ENCODE measurements around the gene TSEN34.

DNA sequence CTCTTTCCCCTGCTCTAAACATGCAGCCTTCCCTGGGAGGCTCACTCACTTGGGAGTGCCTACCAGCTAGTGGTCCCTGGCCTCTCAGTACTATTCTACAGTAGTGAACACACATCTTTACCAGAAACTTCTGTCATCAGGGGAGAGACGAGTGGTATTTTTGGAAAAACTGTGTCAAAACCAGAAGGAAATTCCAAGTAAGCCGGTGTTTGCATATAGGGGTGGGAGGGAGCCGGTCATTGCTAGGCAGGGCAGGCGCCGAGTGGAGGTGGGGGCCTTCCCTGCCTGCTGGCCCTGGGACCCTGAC is 16.5 kb downstream of the TSEN34 start:
- TF ChIP-seq, protein P1, sequence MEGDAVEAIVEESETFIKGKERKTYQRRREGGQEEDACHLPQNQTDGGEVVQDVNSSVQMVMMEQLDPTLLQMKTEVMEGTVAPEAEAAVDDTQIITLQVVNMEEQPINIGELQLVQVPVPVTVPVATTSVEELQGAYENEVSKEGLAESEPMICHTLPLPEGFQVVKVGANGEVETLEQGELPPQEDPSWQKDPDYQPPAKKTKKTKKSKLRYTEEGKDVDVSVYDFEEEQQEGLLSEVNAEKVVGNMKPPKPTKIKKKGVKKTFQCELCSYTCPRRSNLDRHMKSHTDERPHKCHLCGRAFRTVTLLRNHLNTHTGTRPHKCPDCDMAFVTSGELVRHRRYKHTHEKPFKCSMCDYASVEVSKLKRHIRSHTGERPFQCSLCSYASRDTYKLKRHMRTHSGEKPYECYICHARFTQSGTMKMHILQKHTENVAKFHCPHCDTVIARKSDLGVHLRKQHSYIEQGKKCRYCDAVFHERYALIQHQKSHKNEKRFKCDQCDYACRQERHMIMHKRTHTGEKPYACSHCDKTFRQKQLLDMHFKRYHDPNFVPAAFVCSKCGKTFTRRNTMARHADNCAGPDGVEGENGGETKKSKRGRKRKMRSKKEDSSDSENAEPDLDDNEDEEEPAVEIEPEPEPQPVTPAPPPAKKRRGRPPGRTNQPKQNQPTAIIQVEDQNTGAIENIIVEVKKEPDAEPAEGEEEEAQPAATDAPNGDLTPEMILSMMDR (IDR thresholded peaks at IDR 0.05 in 4 of 5, conservative IDR thresholded peaks at IDR 0.05 in 1 of 5): no peak
- TF ChIP-seq POLR2A (IDR thresholded peaks at IDR 0.05): no peak
